GM19239 (cell line): ENCODE data around the gene SOX14.
A peak's percentile ranks its signal among the peaks of the same experiment; 100 is the strongest.

Experiments used
- DNase-seq: peaks from one replicate; pipeline ENCODE4 v3.0.0; 2011; ENCODE audit warnings: low spot score; ENCODE audit not compliant: insufficient read length
- FAIRE-seq: peaks from 2 replicates; lab custom pipeline; 2011; peaks lifted over from hg19 to GRCh38; lab: Jason Lieb, UNC

The SOX14 gene

GRCh38 chr3:137767538-137768360, 3.6 kb downstream of the SOX14 start:
- DNase-seq (no peak), FAIRE-seq (no peak)

GRCh38 chr3:137768361-137769321, 4.5 kb downstream of the SOX14 start:
- no peak for DNase-seq
- no peak for FAIRE-seq

- no peak for FAIRE-seq
- no peak for DNase-seq
These were observed 5.4 kb downstream of the SOX14 start for GRCh38 chr3:137769322-137770065.

- DNase-seq, result no peak
- FAIRE-seq, result no peak
These were observed 6.1 kb downstream of the SOX14 start for GRCh38 chr3:137770066-137770834.

DNA sequence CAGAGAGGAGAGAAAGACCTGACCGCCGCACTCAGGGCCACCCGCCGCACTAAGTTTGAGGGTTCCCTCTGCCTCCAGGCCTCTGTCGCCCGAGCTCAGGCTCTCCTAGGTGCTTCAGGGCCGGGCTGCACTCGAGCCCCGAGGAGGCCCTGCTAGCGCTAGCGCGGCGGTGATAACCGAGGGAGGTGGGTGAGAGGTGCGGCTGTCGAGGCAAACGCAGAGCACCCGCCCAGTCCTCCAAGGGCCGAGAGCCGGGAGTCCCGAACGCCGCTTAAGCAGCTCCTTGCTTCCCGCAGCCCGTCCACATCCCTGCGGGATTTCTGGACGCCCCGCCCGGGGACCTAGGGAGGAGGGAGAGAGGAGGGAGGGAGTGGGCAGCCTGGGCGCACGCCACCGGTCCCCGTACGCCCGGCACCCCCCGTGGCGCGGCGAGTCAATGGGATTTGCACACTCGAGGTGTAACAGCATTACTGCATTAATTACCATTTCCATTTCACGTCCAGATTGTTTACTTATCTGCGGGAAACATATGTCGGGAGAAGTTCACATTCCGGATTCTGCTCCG, 6.8 kb downstream of the SOX14 start:
- no peak for FAIRE-seq
- no peak for DNase-seq

GRCh38 chr3:137771401-137772213, 7.5 kb downstream of the SOX14 start:
- FAIRE-seq (no peak), DNase-seq (no peak)

DNA sequence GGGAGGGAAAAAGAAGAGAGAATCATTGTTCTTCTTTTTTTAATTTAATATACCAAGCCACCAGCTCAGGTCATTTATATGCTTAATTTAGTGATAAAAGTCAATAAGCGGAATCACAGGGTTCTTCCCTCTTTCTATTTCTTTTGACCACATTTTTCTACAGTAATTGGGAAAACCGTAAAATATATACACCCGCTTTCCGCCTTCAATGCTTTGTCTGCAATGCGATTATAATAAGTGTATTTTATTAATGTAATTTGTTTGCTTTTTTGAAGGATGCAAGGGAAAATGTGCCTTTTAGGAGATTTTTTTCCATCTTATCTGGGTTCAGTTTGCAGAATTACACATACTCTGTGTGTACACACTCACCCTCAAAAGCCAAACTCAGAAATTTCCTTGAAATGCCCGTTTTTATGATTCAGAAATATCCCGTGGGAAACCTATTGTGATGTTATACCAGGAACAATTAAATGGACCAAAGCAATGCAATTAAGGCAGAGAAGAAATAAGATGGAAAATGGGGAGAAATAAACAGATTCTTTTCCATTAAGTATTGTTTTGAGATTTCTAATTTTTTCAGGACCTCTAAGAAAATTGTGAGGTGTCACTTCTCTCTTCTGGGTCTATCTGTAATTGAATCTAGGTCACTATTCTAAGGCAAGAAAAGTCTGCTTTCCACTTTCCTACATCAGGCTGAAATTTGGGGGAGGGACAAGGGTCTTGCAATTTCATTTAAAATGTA, 8.3 kb downstream of the SOX14 start:
- DNase-seq (no peak), FAIRE-seq (no peak)

DNA sequence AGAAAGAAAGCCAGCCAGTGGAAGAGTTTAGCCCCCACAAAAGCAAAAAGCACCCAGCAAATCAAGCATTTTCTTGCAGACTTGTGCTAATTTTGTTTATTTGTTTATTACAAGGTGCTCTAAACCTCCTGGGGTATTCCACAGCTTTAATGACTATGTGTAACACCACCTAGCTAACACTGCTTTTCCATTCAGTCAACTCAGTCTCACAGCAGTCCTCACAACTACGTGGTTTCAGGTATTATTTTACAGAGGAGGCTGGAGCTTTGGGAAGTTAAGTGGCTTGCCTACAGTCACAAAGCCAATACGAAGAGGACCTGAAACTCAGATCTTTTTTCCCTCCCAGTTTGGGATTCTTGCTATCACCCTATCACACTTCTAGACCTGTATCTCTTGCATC, 14.8 kb downstream of the SOX14 start:
- no peak for DNase-seq
- no peak for FAIRE-seq

DNA sequence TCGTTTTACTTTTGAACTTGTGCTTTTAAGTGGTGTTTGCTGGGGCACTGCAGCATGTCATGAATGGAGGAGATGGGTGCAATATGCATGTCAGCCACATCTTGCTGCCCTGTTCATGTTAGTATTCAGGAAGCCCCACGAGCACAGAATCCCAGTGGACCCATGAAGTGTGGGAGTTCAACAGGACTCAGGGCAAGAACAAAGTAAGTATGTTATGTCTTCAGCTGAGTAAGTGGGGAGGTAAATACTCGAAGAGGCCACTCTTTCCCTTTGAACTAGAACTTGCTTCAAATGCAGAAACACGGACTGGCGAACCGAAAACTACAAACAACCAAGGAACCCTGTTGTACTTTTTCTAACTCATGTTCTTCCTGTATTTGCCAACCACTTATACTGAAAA, 23.4 kb downstream of the SOX14 start:
- FAIRE-seq, result no peak
- no peak for DNase-seq

DNA sequence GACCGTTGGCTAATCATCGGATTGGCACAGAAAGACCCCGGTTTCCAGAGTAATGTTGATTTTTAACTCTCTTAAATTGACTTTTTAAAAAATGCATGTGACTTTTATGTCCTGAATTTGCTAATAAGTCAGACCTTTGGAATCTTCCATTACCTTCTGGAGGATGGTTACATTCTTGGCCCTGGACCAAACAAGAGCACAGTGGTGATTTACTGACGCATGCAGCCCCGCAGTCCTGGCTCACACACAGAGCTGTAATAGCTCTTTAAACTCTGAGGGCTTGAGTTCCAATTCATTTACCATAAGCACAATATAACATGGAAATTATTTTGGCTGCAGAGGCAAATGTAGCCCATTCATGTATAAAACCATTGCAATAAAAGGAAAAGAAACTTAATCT, 25.1 kb downstream of the SOX14 start:
- FAIRE-seq, result no peak
- no peak for DNase-seq

DNA sequence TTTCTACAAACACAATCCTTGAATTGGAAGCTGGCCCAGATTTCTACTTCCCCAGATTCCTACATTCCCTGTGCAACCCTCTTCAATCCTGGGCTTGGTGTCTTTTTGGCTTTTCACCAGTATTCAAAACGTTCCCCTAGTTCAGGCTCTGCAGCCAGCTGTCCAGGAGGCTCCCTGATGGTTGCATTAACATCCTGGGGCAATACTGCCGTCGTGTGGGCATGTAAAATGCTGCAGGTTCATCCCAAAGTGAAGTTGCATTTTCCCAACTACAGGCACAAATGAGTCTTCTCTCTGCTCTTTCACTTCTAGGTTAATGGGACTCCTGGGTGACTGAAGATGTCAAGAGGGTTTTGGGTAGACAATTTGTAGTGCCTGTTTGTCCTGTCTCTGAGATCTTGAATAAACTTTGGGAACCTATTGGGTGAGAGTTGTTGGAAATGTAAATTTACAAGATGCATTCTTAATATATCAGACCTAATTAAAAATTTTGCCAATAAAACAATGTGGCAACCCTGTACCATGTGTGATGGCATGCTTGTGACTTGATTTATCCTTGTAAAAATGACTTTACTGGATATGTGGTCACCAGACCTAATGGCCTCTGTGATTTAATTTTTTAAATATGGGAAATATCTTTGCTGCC, 28.6 kb downstream of the SOX14 start:
- FAIRE-seq, result peak; percentile 68

GRCh38 chr3:137796993-137797392, 32.9 kb downstream of the SOX14 start:
- DNase-seq (no peak), FAIRE-seq (no peak)

More for the DNA sequence above, 28.6 kb downstream of the SOX14 start:
- no peak for DNase-seq

- FAIRE-seq, result no peak
These were observed 39.1 kb downstream of the SOX14 start for GRCh38 chr3:137803215-137803614.

DNA sequence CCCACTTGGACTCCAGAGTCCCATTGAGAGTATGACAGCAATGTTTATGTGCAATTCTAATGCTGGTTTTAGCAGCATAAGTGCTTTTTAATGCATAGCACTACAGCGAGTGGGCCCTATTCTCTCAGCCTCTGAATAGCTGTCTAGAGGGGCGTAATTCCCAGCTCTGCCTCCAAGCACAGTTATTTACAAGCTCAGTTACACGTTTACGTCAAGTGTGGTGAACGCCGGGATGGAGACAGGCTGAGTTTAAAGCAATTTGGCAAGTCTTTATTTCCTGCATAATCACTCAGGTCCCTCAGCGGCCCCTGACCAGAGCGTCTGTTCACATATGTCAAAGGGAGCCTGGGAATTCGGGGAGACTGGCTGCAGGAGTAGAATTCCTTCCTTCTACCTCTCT, 43.9 kb downstream of the SOX14 start:
- no peak for DNase-seq
- FAIRE-seq, result no peak

More at GRCh38 chr3:137803215-137803614, 39.1 kb downstream of the SOX14 start:
- DNase-seq, result no peak

DNA sequence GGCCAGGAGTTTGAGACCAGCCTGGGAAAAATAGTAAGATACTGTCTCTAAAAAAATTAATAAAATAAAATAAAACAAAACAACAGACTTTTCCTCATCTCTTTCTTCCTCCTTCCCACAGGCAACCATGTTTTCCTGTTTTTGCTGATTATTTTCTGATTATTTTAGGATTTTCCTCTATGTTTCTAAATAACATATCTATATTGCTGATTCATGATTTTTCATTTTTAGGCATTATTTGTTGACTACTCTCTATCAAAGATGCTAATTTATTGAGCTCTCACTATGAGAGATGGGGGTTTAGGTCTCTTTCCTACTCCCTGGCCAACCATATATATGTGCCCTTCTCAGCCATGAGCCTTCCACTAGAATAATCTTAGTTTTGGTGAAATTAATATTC, 45.4 kb downstream of the SOX14 start:
- FAIRE-seq, result no peak

DNA sequence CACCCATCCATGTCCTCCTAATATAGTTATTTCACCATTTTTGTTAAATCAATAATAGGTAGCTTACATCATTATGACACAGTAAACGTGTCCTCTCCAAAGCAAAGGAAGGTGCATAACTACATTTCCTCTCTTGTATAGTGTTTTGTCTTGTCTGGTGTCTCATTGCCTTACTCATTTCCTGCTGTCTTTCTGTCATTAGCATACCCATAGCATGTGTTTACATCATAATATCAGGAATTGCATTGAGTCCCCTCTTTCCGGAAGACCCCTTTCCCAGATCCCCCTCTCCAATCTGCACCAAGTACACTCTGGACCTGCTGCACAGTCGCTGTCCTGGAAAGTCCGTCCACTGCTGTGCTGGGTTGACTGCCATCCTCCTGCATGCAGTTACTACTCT, 47.9 kb downstream of the SOX14 start:
- FAIRE-seq (no peak), DNase-seq (no peak)

More for the DNA sequence above, 45.4 kb downstream of the SOX14 start:
- no peak for DNase-seq

DNA sequence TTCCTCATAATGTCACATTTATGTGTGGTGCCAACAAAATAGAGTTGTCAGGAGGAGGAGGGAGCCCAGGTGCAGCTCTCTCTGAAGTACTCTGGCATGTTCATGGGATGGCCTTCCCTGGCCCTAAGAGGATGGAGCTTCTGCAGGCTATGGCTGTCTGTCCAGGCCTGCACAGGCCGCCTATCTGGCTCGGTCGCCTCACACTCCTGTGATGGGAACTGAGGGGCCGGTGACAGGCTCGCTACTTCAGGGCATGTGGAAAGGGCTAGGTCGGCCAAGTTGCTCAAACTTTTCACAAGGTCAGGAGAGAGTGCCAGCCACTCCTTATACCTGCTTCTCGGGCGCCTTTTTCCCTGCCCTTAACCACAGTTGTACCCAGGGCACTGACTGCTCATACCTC, 51.1 kb downstream of the SOX14 start:
- FAIRE-seq, result no peak

More for the DNA sequence above, 51.1 kb downstream of the SOX14 start:
- DNase-seq, result no peak
